Measurements from ENCODE around the gene RAB4B. TPM values are rescaled to one million over a fixed set of nuclear protein-coding genes. Genes with fewer than 3 reads are reported as not detected.

The RAB4B gene
- total and polyA plus RNA-seq, 10 donors: 36.8 to 95.3 (median 58.8) TPM

DNA sequence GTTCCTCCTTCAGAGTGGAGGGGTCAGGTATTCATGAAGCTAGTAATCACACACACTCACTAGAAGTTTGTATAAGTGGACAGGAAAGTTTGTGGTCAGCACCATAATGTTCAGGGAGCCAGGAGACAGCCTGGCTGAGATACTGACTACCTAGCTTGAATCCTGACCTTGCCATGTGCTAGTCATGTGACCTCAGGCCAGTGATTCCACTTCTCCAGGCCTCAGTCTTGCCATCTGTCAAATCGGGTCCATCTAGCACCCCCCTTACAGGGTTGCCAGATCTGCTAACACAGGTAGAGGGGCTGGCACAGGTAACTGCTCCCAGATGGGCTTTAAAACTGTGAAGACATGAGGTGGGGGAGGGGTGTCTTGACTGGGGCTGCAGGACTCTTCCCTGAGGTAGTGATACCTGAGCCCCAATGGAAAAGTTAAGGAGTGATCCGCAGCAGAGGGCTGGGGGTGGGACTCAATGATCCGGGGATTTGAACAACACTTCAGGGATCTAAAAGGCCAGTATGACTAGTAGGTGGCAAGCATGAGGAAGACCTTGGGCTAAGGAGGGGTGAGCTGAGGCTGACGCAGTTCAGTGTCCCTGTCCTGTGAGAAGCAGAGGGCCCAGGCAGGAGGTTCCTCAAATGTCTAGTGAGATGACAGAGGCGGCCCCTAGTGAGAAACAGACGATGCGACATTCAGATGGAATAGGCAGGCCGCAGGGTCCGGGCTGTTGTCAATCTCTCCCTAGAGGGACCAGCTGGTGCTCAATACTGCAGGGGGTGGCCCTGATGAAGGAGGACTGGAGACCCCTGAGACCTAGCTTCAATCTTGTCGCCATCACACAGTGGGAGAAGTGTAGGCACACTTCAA is 36.3 kb upstream of the RAB4B start:
- 80 to 89% (median 87%) methylated on average over 9 to 10 of the region's 10 CpGs for WGBS, 5 donors
- no peak for TF ChIP-seq POLR2AphosphoS5 (IDR thresholded peaks at IDR 0.05)
- TF ChIP-seq, protein P1, sequence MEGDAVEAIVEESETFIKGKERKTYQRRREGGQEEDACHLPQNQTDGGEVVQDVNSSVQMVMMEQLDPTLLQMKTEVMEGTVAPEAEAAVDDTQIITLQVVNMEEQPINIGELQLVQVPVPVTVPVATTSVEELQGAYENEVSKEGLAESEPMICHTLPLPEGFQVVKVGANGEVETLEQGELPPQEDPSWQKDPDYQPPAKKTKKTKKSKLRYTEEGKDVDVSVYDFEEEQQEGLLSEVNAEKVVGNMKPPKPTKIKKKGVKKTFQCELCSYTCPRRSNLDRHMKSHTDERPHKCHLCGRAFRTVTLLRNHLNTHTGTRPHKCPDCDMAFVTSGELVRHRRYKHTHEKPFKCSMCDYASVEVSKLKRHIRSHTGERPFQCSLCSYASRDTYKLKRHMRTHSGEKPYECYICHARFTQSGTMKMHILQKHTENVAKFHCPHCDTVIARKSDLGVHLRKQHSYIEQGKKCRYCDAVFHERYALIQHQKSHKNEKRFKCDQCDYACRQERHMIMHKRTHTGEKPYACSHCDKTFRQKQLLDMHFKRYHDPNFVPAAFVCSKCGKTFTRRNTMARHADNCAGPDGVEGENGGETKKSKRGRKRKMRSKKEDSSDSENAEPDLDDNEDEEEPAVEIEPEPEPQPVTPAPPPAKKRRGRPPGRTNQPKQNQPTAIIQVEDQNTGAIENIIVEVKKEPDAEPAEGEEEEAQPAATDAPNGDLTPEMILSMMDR (IDR thresholded peaks at IDR 0.05 in 8 of 11, conservative IDR thresholded peaks at IDR 0.05 in 3 of 11): no peak
- no peak for TF ChIP-seq POLR2A (IDR thresholded peaks at IDR 0.05)
- H3K27ac ChIP-seq: peak overlapping the region in 2 of 8 donors; percentile 2 to 18
- H3K4me3 ChIP-seq: no peak overlapping the region
- no peaks in the 10 kb centered on the region for H3K27me3 ChIP-seq (replicated peaks in 1 of 7)
- H3K4me1 ChIP-seq: peaks cover 0 to 23% (median 13%) of the 10 kb centered on the region in 6 donors
- intact Hi-C loops (cut with DNase I; ENCODE audit: low total_unique reads): no loop called here
- DNase-seq: no peak
- H3K36me3 ChIP-seq: peaks cover 0 to 69% (median 39%) of the 10 kb centered on the region in 6 donors
- H3K9me3 ChIP-seq: no peaks in the 10 kb centered on the region

DNA sequence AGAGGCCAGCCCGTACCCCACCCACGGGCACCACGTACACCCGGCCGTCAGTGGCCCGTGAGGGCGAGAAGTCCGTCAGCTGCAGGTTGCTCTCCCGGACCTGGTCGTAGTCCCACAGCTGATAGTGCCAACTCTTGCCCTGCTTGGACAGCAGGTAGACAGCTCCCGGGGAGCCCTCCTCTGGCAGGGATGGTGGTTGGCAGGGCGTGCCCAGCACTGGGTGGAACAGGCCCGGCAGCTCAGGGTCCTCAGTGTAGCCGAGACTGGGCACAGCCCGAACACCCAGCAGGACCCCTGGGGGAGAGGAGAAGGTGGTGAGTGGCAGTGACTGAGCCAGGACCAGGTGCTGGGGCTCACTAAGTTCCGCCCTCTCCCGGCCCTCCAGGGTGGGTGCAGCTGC is 35.6 kb upstream of the RAB4B start:
- Histone ChIP-seq H3K4me3 (no peak overlapping the region), H3K4me1 (peaks cover 0 to 24% (median 13%) of the 10 kb centered on the region in 6 donors), H3K27me3 (replicated peaks in 1 of 7) (no peaks in the 10 kb centered on the region), H3K27ac (peak overlapping the region in 1 of 8 donors; percentile 0), H3K36me3 (peaks cover 0 to 62% (median 31%) of the 10 kb centered on the region in 6 donors), H3K9me3 (no peaks in the 10 kb centered on the region)
- intact Hi-C loops (cut with DNase I; ENCODE audit: low total_unique reads): no loop called here
- DNase-seq: no peak
- peak in 1 of 3 donors; percentile 73 for TF ChIP-seq POLR2AphosphoS5 (IDR thresholded peaks at IDR 0.05)
- no peak for TF ChIP-seq POLR2A (IDR thresholded peaks at IDR 0.05)
- TF ChIP-seq, protein P1 (IDR thresholded peaks at IDR 0.05 in 8 of 11, conservative IDR thresholded peaks at IDR 0.05 in 3 of 11): no peak
- WGBS, 5 donors: 85 to 94% (median 93%) methylated on average over 7 to 17 of the region's 17 CpGs

DNA sequence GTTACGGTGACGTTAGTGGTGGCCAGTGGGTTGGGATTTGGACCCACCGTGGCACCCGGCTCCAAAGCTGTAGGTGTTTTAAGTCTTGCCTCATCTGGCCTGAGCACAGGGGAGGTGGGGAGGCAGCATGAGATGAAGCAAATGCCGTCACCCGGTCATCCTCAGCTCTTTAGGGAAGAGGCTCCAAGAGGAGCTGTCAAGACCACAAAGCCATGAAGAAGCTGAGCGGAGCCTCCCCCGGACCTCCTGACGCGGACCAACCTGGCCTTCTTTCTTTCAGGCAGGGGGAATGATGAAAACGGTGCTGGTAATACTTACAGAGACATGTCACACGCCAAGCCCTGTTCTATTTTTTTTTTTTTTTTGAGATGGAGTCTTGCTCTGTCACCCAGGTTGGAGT is 35.2 kb upstream of the RAB4B start:
- Histone ChIP-seq H3K4me1 (peaks cover 0 to 28% (median 14%) of the 10 kb centered on the region in 6 donors), H3K27me3 (replicated peaks in 1 of 7) (no peaks in the 10 kb centered on the region), H3K9me3 (no peaks in the 10 kb centered on the region), H3K27ac (no peak overlapping the region), H3K36me3 (peaks cover 0 to 58% (median 28%) of the 10 kb centered on the region in 6 donors), H3K4me3 (no peak overlapping the region)
- 89 to 95% (median 93%) methylated on average over 10 to 12 of the region's 12 CpGs for WGBS, 5 donors
- intact Hi-C loops (cut with DNase I; ENCODE audit: low total_unique reads): no loop called here
- TF ChIP-seq, protein P1 (IDR thresholded peaks at IDR 0.05 in 8 of 11, conservative IDR thresholded peaks at IDR 0.05 in 3 of 11): no peak
- TF ChIP-seq POLR2A (IDR thresholded peaks at IDR 0.05) (no peak), POLR2AphosphoS5 (IDR thresholded peaks at IDR 0.05) (no peak)
- no peak for DNase-seq

DNA sequence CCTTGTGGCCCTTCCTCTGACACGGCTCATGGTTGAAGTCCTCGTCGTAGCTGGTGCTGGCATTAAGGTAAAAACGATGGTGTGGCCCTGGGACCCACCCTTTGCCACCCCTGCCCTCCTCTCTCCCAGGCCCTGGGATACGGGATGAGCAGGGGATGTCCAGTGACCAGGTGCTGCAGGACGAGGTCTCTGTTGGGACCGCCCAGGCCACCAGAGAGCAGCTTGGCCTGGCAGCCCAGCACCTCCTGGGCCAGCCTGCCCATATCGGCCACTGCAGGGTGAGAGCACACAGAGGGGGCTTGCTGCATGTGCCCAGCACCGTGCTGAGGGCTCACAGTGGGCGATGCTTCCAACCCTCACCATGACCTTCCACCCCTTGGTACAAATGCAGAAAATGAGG is 34.1 kb upstream of the RAB4B start:
- no peaks in the 10 kb centered on the region for H3K27me3 ChIP-seq (replicated peaks in 1 of 7)
- no peaks in the 10 kb centered on the region for H3K9me3 ChIP-seq
- intact Hi-C loops (cut with DNase I; ENCODE audit: low total_unique reads): no loop called here
- TF ChIP-seq POLR2AphosphoS5 (IDR thresholded peaks at IDR 0.05) (peak in 1 of 3 donors; percentile 60), POLR2A (IDR thresholded peaks at IDR 0.05) (no peak)
- TF ChIP-seq, protein P1 (IDR thresholded peaks at IDR 0.05 in 8 of 11, conservative IDR thresholded peaks at IDR 0.05 in 3 of 11): no peak
- no peak for DNase-seq
- H3K4me3 ChIP-seq: no peak overlapping the region
- H3K36me3 ChIP-seq: peaks cover 0 to 47% (median 21%) of the 10 kb centered on the region in 6 donors
- WGBS, 5 donors: 81 to 95% (median 93%) methylated on average over 7 to 10 of the region's 10 CpGs
- H3K27ac ChIP-seq: peak overlapping the region in 2 of 8 donors; percentile 72 to 75
- H3K4me1 ChIP-seq: peaks cover 0 to 38% (median 19%) of the 10 kb centered on the region in 6 donors
